Measurements from ENCODE around the gene GSTA3. TPM values are rescaled to one million over a fixed set of nuclear protein-coding genes. Genes with fewer than 3 reads are reported as not detected.
A peak's percentile ranks its signal among the peaks of the same experiment; 100 is the strongest.
"Not testable (repeated sequence)": the region's sequence is repeated elsewhere in the genome, so short reads cannot be mapped to it uniquely, and the experiment has no call there.

GSTA3 gene
- polyA plus RNA-seq, 10 donors: not detected

DNA sequence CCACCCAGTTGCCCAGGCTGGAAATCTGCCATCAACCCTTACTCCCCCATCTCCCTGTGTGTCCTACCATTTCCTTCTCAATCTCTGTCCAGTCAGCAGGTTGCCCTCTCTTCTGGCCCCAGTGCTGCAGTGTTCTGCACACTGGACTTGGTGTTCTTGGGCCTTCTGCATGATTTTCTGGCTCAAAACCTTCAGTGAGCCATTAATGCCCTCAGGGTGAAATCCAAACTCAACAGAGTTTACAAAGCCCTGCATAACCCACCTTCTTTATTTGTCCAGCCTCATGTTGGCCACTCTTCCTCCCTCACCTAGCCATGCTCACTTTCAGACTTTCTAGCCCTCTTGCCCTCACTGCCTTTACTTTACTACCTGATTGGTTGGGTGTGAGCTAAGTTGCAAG lies 5.0 kb upstream of the GSTA3 start:
- no peak for DNase-seq

DNA sequence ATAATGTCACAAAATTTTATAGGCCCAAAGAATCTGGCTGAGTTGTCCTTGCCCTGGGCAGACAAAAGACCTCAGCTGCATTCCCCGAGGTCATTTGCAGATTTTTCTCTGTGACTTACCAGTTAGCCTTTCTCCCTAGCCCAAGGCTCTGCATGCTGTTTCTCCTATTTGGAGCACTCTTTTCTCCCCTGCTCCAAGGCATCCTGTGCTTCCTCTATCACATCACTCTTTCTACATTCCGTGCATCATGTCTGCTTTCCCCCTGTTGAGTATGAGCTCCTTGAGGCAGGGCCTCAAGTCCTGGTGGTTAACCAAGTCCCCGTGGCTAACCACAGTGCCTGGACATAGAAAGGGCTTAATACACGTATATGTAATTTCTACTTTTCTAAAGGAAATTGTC lies 593 bp upstream of the GSTA3 start:
- no peak for DNase-seq

DNA sequence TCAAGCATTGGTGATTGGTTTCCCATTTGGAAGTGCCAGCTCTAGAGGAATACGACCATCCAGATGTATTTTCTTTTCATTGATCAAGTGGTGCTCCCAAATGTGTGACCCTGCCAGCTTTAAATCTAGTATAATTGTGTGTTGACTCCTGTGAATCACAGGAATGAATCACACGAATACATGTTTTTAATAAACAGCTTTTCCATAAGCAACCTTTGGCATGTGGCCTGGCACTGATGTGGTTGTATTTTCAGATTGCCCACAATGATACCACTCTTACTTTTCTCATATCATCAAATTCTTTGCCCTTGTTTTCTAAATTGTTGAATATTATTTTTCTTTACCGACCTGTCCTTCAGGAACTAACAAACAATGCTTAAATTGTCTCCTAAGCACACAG lies 367 bp downstream of the GSTA3 start:
- DNase-seq: no peak

DNA sequence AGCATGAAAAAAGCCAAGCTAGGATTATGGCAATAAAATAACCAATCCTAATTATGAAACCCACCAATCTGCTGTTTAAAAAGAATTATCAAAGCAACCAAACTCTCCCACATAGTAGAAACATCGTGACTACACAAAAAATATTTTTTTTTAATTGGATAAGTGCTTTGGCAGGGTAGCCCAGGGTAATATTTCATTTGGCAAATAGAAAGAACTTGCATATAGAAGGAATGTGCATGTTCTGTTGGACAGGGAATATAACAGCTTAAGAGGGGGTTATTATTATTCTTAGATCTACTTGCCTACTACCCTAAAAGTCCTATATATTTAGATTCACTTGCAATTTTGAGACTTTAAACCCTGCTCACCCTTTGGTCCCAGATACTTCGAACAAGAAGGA lies 972 bp downstream of the GSTA3 start:
- DNase-seq: no peak

DNA sequence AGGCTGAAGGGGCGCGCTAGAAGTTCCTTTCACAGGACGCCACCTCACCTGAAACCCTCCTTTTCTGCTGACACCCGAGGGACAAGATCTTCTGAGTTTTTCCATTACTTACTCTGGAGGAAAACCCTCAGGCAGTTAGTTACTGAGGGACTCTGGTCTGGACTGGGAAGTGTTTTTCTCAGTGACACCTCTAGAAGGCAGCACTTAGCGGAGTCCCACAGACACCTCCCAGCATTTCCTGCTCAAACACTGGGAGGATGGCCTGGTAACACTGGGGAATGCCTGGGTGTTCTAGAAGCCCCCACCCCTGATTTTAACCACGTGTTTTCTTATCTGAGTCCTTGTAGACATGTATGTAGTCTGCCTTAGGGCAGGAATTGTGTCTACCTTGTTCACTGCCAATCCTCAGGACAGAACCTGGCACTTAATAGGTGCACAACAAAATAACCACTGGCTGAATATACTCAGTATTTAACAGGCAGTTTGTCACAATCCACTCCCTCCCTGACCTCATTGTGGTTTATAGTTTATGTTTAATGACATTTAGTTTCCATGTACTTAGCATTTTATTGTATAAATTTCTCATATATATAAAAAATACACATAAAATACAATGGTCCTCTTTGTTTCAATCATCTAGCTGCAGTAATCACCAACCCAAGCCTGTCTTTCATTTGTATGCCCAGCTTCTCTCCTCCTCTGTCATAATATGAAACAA lies 4.8 kb downstream of the GSTA3 start:
- DNase-seq: no peak

DNA sequence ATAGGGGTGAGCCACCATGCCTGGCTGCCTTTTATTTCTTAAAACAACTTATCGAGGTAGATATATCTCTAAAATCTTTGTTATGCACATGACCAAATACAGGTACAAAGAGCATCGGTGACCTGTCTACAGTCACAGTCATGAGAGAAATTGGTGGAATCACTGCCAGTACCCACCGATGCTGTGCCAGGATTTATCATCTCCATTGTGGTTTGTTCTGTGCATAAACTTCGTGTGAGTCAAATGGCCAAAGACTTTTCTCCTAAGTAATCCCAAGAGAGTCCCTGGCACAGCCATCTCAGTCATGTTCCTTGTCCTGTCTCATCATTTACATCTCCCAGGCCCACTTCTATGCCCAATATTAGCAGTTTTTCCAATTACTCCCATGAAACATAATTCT lies 9.0 kb downstream of the GSTA3 start:
- no peak for DNase-seq

DNA sequence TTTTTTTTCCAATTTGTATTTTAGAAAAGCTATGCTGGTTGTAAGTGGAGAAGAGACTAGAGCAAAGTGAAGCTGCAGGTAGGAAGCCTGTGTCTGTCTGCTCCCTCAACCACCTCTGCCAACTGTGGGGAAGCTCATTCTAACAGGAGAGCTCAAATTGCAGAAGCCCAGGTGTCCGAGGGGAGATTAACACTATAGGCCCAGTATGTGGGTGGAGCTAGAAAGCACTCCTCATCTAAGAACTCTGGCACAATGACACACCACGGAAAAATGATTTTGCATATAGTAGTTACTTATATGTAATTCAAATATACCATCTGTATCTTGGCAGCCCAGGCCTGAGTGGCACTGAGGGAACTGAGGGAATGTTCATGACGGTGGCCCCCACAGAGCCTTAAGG lies 13.7 kb downstream of the GSTA3 start:
- DNase-seq: not testable (repeated sequence)

DNA sequence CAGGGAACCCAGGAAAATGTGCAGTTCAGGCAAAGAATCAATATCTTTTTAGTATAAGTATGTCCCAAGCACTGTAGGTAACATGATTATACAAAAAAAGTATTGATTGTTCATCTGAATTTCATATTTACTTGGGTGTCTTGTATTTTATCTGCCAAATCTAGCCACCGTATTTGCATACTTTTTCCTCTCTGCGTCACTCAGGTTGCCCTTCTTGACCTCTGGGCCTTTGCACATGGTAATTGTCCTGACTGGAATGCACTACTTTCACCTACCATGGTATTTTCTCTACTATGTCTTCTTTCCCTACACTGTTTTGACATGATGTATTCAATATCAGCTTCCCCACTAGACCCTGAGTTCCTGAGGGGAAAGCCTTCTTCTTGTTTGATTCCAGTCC lies 15.2 kb downstream of the GSTA3 start:
- no peak for DNase-seq

DNA sequence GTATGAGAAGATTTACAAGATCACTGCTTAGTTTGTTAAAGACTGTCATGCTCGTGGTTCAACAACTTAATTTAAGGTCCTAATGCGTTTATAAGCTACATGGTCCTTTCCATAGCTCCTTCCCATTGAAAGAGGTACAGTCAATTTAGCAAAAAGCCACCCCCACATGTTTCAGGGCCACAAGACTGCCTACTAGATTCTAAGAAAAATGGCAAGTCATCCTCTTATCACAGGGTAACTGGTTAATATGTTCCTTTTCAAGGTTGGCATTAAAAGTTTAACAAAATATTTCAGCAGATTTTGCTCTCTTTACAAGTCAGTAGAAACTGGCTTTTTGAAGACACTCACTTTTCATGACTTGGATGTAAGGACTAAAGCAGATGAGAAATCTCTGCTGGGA lies 15.7 kb downstream of the GSTA3 start:
- no peak for DNase-seq

DNA sequence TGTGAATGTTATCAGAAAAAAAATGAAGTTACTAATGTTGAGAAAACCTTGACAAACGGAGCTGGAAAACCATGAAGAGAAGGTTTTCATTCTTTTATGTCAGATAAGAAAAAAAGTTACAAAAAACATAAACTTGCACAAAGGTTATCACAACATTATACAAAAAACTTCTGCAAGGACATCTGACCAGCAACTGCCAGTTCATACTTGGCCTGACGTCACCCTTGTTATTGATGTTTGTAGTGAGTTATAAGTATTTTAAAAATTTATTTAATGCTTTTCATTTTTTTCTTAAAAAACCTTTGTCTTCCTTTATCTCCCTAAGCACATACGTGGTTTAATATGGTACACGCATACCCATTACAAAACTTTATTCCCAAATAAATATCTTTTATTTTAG lies 16.3 kb downstream of the GSTA3 start:
- DNase-seq: no peak

DNA sequence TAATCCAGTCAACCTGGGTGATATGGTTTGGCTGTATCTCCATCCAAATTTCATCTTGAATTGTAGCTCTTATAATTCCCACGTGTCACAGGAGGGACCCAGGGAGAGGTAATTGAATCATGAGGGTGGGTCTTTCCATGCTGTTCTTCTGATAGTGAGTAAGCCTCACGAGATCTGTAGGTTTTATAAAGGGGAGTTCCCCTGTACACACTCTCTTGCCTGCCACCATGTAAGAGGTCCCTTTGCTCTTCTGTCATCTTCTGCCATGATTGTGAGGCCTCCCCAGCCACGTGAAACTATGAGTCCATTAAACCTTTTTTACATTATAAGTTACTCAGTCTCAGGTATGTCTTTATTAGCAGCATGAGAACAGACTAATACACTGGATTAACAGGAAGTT lies 19.5 kb downstream of the GSTA3 start:
- no peak for DNase-seq

DNA sequence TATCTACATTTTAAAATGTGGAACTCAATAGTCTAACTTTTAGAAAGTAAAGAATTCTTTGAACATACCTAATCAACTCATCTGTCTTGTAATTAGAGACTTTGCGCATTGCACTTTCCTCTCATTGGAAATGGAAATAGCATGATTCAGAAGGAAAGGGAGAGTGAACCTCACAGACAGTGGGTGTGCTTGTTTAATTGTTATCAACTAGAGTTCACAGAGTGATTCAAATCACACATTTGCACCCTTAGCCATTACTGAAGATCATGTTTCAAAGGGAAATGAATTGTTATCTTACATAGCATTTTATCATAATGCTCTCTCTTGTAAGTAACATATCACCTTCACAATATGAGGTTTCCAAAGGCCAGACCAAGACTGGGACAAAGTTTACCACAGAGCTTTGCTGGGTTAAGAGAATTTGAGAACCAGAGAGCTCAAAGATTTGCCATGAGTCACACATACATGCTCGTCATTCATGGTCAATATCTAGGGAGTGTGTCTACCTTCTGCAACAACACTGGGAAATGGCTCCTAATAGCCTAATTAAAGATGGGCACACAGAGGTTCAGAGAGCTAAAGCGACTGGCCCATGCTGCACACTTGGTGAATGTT lies 21.5 kb downstream of the GSTA3 start:
- DNase-seq: no peak

DNA sequence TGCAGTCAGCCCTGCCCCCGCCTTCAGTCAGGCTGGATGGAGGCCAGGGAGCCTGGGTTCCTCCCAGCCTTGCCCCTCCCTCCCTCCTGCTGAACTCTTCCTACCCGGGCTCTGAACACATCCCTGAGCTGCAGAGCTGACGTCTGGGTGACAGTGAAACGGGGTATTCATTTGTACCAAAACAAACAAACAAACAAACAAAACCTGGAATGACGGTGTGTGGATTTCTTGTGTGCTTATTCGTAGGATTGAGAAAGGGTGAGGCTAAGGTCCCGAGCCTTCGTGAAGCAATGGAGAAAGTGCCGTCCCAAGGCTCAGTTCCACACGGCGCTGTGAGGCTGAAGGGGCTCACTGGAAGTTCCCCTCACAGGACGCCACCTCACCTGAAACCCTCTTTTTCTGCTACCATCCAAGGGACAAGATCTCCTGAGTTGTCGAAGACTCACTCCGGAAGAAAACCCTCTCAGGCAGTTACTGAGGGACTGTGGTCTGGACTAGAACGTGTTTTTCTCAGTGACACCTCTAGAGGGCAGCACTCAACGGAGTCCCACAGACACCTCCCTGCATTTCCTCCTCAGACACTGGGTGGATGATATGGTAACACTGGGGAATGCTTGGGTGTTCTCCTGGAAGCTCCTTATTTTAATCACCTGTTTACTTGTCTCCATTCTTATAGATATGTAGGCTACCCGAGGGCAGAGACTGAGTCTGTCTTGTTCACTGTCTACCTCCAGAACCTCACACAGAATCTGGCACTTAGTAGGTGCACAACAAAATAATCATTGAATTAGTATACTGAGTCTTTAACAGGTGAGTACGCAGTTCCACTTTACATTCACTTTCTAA lies 27.3 kb downstream of the GSTA3 start:
- peak; percentile 57 to 80 (median 62) for DNase-seq

DNA sequence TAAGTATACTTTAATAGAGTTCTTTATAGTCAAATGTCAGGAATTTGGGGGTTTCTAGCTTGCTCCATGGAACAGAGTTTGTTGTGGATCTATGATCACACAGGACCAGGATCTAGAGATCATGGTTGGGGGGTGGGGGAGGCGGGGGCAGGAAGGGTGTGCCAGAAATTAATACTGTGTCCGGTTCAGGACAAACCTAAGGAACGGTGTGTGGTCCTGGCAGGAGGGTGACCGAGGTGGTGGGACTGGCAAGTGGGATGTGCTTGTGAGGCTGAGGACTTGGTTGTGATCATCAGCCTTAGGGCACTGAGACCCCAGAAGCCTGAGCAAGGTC lies 27.9 kb downstream of the GSTA3 start:
- no peak for DNase-seq

DNA sequence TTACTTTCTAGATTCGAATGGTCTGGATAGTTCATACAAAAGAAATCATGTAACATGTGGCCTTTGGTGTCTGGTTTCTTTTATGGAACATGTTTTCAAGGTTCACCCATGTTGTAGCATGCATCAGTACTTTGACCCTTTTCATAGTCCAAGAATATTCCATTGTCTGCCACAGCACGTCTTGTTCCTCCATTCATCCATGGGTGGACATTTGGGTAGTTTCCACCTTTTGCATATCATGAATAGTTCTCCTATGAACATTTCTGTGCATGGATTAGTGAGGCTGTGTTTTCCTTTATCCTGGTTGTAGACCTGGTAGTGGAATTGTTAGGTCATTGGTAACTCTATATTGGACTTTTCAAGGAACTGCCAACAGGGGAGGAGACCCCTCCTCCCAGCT lies 31.7 kb downstream of the GSTA3 start:
- DNase-seq: no peak

DNA sequence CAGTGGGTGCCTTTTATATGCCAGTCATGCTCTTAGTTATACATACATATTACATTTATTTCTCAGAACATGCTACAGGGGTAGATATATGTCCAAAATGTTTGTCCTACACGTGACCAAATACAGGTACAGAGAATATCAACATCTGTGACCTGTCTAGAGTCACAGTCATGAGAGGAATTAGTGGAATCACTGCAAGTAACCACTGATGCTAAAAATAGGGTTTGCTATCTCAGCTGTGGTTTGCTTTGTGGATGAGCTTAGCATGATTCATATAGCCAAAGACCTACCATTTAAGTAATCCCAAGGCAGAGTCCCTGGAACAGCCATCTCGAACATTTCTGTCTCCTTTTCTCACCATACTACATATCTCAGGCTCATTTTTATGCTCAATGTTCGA lies 32.3 kb downstream of the GSTA3 start:
- peak in 1 of 3 donors; percentile 77 for DNase-seq

DNA sequence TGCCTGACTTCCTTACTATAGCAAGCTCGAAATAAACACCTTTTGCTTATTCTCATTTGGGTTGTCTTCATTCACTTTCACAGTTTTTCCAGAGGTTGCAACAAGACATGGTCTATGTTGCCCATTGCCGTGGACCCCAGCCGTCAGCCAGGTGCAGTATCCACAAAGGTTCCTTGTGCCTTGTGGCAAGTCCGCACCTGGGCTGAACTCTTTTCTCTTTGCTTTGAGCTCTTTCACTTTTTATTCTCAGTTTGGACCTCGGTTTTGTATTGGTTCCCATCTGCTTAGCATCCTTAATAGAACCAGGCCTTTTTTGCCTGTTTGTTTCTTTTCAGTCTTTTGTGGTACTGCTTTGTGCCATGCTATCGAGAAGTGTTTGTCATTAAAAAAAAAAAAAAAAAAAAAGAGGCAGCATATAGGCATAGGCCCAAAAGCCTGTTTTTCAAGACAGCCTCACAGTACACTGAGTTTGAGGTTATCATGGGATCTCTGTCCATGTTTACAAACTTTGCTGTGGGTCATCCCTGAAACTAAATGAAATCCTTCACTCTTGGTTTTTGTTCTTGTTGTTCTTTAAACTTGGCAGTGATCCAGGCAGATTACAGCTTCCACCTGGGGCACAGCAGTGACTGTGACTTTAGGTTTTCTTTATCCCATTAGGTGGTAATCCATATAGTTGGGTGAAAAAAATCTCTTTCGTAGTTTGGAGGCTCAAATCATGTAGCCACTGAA lies 33.3 kb downstream of the GSTA3 start:
- no peak for DNase-seq

DNA sequence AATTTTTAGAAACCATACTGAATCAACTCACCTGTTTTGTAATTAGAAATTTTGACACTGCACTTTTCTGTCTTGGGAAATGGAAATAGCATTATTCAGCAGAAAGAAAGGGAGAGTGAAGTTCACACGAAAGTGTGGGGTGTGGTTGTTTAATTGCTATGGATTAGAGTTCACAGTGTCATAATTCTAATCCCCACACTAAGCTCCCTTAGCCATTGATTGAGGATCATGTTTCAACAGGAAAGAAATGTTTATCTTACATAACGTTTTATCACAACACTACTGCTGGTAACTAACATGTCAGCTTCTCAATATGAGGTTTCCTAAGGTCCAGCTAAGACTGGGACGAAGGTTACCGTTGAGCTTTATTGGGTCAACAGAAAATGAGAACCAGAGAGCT lies 37.5 kb downstream of the GSTA3 start:
- DNase-seq: no peak

DNA sequence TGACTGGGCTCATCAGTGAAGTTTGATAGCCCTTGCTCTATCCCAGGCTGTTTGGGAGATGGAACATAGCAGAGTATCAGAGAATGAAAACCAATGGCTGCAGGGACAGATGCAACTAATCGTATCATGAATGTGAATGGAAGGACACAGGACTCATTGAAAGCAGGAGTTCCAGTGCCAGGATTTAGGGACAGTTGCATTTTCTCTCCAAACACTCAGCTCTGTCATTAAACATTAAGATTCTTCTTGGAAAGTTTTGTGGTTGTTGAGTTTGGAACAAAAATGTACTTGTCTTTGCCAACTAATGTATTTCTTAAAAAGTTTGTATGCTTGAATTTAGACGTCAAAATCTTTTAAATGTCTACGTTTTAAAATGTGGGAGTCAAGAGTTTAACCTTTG lies 37.9 kb downstream of the GSTA3 start:
- no peak for DNase-seq

DNA sequence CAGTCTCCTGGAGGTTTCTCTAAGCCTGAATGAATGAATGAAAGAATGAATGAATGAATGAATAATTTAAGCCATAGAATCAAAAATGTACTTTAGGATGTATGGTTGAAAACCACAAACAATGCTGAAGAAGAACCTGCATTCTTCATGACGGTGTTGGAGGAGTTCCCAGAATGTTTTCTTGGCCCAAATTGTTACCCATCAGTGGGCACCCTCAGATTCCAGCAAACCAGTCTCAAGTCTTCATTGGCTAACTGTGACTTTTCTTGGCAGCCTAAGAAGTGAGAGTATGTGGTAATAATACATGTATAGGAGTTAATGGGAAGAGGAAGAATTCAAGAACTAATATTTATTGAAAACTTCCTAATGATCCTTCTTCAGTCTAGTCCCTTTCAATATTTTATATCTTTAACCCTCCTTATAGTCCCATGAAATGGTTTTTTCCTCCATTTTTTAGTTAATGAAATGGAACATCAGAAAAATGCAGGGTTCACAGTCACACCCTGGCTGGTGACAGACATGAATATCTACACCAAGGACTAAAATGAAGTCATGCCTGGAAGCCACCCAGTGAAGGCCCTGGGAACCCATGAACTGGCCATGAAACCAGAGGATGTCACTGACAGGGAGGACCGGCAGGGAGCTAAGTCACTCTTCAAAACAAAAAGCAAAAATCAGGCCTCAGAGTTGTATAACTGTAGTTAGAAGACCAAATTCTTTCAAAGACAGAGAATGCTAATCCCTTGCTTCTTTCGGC lies 39.0 kb downstream of the GSTA3 start:
- peak in 1 of 3 donors; percentile 8 for DNase-seq

DNA sequence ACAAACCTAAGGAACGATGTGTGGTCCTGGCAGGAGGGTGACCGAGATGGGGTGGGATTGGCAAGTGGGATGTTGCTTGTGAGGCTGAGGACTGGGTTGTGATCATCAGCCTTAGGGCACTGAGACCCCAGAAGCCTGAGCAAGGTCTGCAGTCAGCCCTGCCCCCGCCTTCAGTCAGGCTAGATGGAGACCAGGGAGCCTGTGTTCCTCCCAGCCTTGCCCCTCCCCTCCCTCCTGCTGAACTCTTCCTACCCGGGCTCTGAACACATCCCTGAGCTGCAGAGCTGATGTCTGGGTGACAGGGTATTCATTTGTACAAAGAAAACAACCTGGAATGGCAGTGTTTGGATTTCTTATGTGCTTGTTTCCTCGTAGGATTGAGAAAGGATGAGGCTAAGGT lies 40.6 kb downstream of the GSTA3 start:
- not testable (repeated sequence) for DNase-seq

DNA sequence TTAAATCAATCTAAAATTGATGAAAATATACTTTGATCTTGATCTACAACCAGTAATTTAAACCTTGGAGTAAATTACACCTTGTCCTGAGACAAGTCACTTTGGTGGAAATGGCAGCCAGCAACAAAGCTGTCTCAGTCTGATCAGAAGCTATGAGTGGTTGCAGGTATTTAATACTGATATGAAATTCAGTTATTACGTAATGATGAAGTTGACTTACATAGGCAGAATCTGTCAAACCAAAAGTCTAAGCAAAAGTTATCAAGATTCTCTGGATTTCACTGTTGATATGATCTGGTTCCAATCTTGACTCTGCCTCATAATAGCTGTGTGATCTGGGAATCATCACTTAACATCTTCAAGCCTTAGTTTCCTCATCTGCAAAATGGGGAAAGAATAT lies 41.3 kb downstream of the GSTA3 start:
- DNase-seq: no peak

All from muscle of back (tissue), 11 donors.